ENCODE measurements around the gene ZNF804A.

DNA sequence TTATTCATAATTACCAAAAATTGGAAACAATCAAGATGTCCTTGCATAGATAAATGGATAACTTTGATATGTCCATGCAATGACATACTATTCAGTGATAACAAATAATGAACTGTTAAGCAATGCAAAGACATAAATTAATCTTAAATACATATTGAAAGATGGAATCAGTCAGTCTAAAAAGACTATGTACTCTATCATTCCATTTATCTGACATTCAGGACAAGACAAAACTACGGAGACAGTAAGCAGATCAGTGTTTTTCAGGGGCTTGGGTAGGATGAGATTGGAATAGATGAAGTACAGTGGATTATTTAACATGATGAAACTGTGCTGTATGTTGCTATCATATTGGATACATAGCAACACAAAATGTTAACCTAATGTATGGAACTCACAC is 21.3 kb upstream of the ZNF804A start:
- TF ChIP-seq, protein P1, sequence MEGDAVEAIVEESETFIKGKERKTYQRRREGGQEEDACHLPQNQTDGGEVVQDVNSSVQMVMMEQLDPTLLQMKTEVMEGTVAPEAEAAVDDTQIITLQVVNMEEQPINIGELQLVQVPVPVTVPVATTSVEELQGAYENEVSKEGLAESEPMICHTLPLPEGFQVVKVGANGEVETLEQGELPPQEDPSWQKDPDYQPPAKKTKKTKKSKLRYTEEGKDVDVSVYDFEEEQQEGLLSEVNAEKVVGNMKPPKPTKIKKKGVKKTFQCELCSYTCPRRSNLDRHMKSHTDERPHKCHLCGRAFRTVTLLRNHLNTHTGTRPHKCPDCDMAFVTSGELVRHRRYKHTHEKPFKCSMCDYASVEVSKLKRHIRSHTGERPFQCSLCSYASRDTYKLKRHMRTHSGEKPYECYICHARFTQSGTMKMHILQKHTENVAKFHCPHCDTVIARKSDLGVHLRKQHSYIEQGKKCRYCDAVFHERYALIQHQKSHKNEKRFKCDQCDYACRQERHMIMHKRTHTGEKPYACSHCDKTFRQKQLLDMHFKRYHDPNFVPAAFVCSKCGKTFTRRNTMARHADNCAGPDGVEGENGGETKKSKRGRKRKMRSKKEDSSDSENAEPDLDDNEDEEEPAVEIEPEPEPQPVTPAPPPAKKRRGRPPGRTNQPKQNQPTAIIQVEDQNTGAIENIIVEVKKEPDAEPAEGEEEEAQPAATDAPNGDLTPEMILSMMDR (IDR thresholded peaks at IDR 0.05): no peak
- TF ChIP-seq POLR2AphosphoS5 (IDR thresholded peaks at IDR 0.05): no peak
